DOHH2 (cell line): ENCODE data around the gene CDKN2AIPNL.

Experiments used
- H3F3A ChIP-seq: fragments of 200-600 bp; sonication (generic), shearing (Covaris generic); 2 replicates; pipeline ENCODE4 v1.6.0; 2016; ENCODE audit warnings: antibody characterized with exemption, mild to moderate bottlenecking; ENCODE audit not compliant: control insufficient read depth, insufficient read depth
- H3K27ac ChIP-seq: fragments of 200-600 bp; sonication (generic); 2 replicates; pipeline ENCODE4 v1.5.1; 2014; ENCODE audit warnings: low read depth, mild to moderate bottlenecking, low read length, moderate library complexity
- H3K27me3 ChIP-seq: fragments of 200-600 bp; sonication (generic); 2 replicates; pipeline ENCODE4 v1.6.1; 2014; ENCODE audit warnings: mild to moderate bottlenecking, low read length, mixed read lengths; ENCODE audit not compliant: control insufficient read depth
- H3K36me3 ChIP-seq: fragments of 200-600 bp; sonication (generic); 2 replicates; pipeline ENCODE4 v1.6.1; 2014; ENCODE audit warnings: mild to moderate bottlenecking, low read length, moderate library complexity, mixed read lengths; ENCODE audit not compliant: control insufficient read depth
- H3K4me1 ChIP-seq: fragments of 200-600 bp; sonication (generic); 2 replicates; pipeline ENCODE4 v1.6.1; 2014; ENCODE audit warnings: mild to moderate bottlenecking, low read length, mixed read lengths; ENCODE audit not compliant: control insufficient read depth
- H3K4me2 ChIP-seq: fragments of 200-600 bp; sonication (generic); 2 replicates; pipeline ENCODE4 v1.6.0; 2014; ENCODE audit warnings: mild to moderate bottlenecking, low read length, moderate library complexity
- H3K4me3 ChIP-seq: fragments of 200-600 bp; sonication (generic); 2 replicates; pipeline ENCODE4 v1.5.1; 2014; ENCODE audit warnings: mild to moderate bottlenecking, low read length, mixed read lengths
- H3K79me2 ChIP-seq: fragments of 200-600 bp; sonication (generic); 2 replicates; pipeline ENCODE4 v1.6.1; 2014; ENCODE audit warnings: mild to moderate bottlenecking, low read length, mixed read lengths; ENCODE audit not compliant: control insufficient read depth
- H3K9me2 ChIP-seq: fragments of 200-600 bp; sonication (generic); replicated peaks from 2 replicates; pipeline ENCODE4 v1.6.1; 2014; ENCODE audit warnings: mild to moderate bottlenecking, low read length, mixed read lengths; ENCODE audit not compliant: control insufficient read depth
- H3K9me3 ChIP-seq: fragments of 200-600 bp; sonication (generic); 2 replicates; pipeline ENCODE4 v1.6.1; 2014; ENCODE audit warnings: antibody characterized with exemption, low read length, mixed read lengths; ENCODE audit not compliant: control insufficient read depth, insufficient read depth
- H4K20me1 ChIP-seq: fragments of 200-600 bp; sonication (generic); 2 replicates; pipeline ENCODE4 v1.6.0; 2014; ENCODE audit warnings: low read depth, mild to moderate bottlenecking, antibody characterized with exemption, low read length, moderate library complexity; ENCODE audit not compliant: control insufficient read depth, insufficient read depth
- EZH2phosphoT487 ChIP-seq: fragments of 200-600 bp; sonication (generic); IDR thresholded peaks from 2 replicates; pipeline ENCODE4 v1.6.1; 2017; ENCODE audit warnings: borderline replicate concordance, mild to moderate bottlenecking, antibody characterized with exemption, low read length, moderate library complexity, mixed read lengths
- TF ChIP-seq, protein P1 (sequence below): fragments of 200-600 bp; sonication (generic); IDR thresholded peaks from one replicate; pipeline ENCODE4 v1.5.1; 2014; ENCODE audit warnings: antibody characterized with exemption, mild to moderate bottlenecking, low read depth, low read length; ENCODE audit not compliant: poor library complexity, severe bottlenecking

The CDKN2AIPNL gene

DNA sequence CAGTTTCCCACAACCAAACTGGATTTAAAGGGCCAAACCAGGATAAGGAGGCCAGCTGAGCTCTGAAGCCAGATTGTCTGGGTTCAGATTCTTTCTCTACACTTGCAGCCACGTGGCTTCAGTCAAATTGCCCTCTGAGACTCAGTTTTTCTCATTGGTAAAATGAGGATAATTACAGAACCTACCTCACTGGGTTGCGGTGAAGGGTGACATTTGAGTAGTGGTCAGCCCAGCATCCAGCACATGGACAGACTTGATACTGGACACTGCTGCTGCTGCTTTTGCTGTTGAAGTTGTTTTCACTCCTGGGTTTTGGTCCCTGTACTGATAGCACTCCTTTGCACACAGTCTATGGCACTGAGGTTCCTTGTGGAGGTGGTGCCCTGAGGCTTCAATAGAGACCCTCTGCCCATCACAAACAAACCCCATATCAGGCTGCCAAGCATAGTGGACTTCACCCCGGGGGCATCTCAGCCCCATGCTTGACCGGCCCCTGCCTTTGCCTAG, 25.7 kb upstream of the CDKN2AIPNL start:
- H3K4me2 ChIP-seq: no peak overlapping the region
- H3K27me3 ChIP-seq: no peaks in the 10 kb centered on the region
- no peak overlapping the region for H3K27ac ChIP-seq
- H3K4me3 ChIP-seq: no peak overlapping the region
- no peaks in the 10 kb centered on the region for H3K36me3 ChIP-seq
- H3K9me3 ChIP-seq: no peaks in the 10 kb centered on the region
- TF ChIP-seq, protein P1, sequence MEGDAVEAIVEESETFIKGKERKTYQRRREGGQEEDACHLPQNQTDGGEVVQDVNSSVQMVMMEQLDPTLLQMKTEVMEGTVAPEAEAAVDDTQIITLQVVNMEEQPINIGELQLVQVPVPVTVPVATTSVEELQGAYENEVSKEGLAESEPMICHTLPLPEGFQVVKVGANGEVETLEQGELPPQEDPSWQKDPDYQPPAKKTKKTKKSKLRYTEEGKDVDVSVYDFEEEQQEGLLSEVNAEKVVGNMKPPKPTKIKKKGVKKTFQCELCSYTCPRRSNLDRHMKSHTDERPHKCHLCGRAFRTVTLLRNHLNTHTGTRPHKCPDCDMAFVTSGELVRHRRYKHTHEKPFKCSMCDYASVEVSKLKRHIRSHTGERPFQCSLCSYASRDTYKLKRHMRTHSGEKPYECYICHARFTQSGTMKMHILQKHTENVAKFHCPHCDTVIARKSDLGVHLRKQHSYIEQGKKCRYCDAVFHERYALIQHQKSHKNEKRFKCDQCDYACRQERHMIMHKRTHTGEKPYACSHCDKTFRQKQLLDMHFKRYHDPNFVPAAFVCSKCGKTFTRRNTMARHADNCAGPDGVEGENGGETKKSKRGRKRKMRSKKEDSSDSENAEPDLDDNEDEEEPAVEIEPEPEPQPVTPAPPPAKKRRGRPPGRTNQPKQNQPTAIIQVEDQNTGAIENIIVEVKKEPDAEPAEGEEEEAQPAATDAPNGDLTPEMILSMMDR: no peak
- no peak for TF ChIP-seq EZH2phosphoT487
- peaks cover 17% of the 10 kb centered on the region for H3K4me1 ChIP-seq
- H3K9me2 ChIP-seq: no peaks in the 10 kb centered on the region
- H3K79me2 ChIP-seq: no peaks in the 10 kb centered on the region
- no peaks in the 10 kb centered on the region for H4K20me1 ChIP-seq
- no peaks in the 10 kb centered on the region for H3F3A ChIP-seq

DNA sequence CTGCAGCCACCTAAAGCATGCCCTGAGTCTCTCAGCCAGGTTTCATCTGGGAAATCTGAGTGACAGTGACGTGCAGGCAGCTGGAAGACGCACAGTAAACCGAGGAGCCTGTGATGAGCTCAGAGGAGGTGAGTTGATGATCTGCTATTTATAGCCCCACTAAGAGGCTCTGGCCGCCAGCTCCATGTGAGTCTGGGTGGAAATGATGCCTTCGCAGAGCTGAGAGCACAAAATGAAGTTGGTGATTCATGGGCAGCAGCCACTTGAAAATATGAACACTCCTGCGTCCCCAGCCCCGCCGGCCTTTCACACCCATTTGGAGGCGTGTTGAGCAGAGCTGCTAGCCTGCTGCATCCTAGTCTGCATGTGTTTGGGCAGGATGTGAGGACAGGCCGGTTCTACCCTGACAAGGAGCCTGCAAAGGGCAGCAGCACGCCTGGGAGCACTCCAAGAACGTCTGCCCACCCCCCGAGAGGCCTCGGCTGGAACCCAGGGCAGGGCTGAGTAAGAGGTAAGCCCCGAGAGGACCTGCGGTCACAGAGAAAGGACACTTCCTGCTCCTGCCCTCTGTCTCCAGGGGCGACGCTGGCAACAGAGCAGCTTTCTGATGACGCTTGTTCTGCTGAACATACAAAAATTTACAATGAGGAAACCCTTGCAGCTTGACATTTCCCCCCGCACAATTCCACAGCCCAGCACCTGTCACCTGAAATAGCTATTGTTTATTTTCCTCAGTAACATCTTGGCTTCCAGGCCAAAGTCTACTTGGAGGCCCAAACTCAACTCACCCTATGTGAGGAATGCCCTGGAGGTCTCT, 25.1 kb upstream of the CDKN2AIPNL start:
- Histone ChIP-seq H3K27ac (no peak overlapping the region), H3K79me2 (no peaks in the 10 kb centered on the region), H3K4me1 (peaks cover 17% of the 10 kb centered on the region), H3K9me3 (no peaks in the 10 kb centered on the region), H3K4me3 (no peak overlapping the region), H3K27me3 (no peaks in the 10 kb centered on the region), H3K4me2 (peak overlapping the region; percentile 10; the same call in 1 of the 2 replicates), H3K36me3 (no peaks in the 10 kb centered on the region), H3F3A (no peaks in the 10 kb centered on the region), H4K20me1 (no peaks in the 10 kb centered on the region), H3K9me2 (no peaks in the 10 kb centered on the region)
- TF ChIP-seq, protein P1: no peak
- TF ChIP-seq EZH2phosphoT487: no peak

DNA sequence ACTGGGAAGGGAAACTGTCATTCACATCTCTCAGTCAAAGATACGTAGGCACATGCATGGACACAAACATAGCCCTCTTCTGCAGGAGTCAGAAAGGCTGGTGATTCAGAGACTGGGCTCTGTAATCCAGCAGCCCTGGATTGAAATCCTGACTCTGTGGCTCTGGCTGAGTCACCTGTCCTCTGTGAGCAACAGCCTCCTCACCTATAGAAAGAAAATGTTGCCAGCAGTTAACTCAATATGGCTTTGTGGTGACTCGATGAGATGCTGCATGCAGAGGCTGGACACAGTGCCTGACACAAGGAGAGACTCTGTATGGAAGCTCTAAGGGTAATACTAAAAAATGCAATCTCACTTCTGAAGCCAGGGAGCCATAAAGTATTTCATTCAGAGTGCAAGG, 23.9 kb upstream of the CDKN2AIPNL start:
- Histone ChIP-seq H3K4me3 (no peak overlapping the region), H3K4me2 (no peak overlapping the region), H3K4me1 (peaks cover 15% of the 10 kb centered on the region), H4K20me1 (no peaks in the 10 kb centered on the region), H3F3A (no peaks in the 10 kb centered on the region), H3K79me2 (no peaks in the 10 kb centered on the region), H3K27ac (no peak overlapping the region), H3K9me3 (no peaks in the 10 kb centered on the region), H3K36me3 (no peaks in the 10 kb centered on the region), H3K9me2 (no peaks in the 10 kb centered on the region), H3K27me3 (no peaks in the 10 kb centered on the region)
- no peak for TF ChIP-seq EZH2phosphoT487
- TF ChIP-seq, protein P1: no peak
